Smooth muscle cell of the umbilical artery (primary cell): ENCODE results near the gene KLB. TPM values are rescaled to one million over a fixed set of nuclear protein-coding genes. Genes with fewer than 3 reads are reported as not detected.

Source experiments
- total RNA-seq: library from RNA; depleted of rRNA; stranded (reverse); fragments of >200 nt; gene quantifications from 2 replicates; pipeline ENCODE4 v1.2.3, GENCODE V29; 2014

The KLB gene
- total RNA-seq, result not detected in 2 replicates

DNA sequence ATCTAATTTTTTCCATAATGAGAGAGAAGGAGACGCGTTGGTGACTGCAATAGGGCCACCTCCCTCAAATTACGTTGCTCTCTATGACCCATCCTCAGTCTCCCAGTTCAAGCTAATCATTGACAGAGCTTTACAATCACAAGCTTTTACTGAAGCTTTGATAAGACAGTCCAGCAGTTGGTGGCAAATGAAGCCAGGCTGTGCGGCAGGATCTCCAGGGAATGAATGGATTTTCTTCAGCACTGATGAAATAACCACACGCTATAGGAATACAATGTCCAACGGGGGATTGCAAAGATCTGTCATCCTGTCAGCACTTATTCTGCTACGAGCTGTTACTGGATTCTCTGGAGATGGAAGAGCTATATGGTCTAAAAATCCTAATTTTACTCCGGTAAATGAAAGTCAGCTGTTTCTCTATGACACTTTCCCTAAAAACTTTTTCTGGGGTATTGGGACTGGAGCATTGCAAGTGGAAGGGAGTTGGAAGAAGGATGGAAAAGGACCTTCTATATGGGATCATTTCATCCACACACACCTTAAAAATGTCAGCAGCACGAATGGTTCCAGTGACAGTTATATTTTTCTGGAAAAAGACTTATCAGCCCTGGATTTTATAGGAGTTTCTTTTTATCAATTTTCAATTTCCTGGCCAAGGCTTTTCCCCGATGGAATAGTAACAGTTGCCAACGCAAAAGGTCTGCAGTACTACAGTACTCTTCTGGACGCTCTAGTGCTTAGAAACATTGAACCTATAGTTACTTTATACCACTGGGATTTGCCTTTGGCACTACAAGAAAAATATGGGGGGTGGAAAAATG lies at the start of gene KLB:
Gene KLB (plus strand): TSS at position 168 of the 821 bp plus-strand sequence. CDS start 20 bp downstream, at position 188.

DNA sequence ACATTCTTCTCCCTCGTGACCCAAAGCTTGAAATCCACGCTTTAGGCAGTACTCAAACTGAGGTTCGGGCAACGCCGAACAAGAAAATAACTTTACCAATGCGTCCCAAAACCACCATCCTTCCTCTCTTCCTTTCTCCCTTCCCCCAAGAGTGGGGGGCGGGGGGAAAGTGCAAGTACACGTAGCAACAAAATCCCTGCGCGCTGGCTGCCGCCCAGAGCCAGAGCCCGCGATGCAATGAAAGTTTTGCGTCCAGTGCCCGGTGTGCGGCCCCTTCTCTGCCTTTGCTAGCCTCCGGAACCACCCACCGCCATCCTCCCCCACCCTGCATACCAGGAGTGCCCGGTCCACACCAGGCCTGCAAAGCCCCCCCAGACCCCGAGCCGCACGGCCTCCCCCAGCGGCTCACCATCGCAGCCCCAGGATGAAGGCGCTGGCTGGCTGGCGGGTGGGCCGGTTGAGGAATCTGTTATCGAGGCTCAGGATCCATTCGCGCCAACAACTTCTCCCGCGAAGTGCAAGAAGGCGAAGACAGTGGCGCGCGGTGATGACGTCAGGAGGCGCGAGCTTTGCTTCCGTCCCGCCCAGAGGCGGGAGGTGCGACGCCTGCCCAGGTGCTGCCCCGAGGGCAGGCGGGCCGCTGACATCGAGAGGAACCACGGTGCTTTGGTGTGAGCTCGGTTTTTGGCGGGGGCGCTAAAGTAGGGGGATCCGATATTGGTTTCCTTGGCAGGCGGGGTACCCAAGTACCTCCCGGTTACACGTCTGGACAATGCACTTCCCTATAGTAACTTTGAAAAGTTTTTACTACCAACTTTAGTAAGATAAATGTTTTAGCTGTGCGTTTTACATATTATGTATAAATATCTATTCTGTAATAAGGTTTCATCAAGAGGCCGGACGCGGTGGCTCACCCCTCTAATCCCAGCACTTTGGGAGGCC lies 40.6 kb upstream of the KLB start, which contains the start of gene RFC1:
Gene RFC1 (minus strand): TSS at position 533 of the 942 bp plus-strand sequence. CDS start 121 bp downstream, at position 412.

DNA sequence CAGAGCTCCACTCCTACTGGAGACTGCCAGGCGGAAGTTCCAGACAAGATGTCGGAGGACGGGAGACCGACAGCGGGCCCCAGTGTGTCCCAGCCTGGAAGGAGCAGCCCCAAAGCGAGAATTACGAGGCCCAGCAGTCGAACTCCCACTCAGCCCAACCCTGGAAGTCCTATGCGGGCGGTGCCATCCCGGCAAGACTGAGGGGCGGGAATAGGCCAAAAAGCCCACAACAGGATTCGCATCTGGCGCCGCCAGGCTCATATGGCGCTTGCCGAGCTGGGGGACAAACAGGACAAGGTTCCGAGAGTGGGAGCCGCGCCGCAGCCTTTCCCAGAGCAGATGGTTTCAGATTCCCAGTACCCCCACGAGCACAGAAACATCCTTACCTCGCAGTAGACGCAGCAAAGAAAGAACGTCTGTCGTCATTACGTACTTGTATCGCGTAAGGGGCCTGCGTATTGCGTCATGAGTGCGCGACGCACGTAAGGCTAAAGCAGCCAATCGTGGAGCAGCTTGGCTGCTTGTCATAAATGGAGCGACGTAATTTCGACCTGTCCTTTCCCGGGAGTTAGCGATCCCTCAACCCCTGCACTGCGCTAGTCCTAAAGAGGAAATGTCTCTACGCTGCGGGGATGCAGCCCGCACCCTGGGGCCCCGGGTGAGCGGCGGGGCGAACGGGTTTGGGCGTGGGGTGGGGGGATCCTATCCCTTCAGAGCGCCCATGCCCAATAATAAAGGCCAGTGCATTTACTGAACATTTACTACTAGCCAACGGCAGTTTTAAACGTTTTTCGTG lies 52.0 kb downstream of the KLB start, which contains the start of the genes LIAS and RPL9:
Gene LIAS (plus strand): TSS at position 552 of the 796 bp plus-strand sequence. CDS start 62 bp downstream, at position 614.
Gene RPL9 (minus strand): TSS at position 418 of the 796 bp plus-strand sequence. CDS start 483 bp downstream, outside the sequence.

Other genes with a start within 250 kb of the KLB start
- gene WDR19, start 224.4 kb upstream of the KLB start, total RNA-seq, result 23.5 and 43.7 TPM in 2 replicates
- gene RFC1, start 40.6 kb upstream of the KLB start, total RNA-seq, result 41.6 and 58.8 TPM in 2 replicates
- gene RPL9, start 52.0 kb downstream of the KLB start, total RNA-seq, result 816 and 2,873 TPM in 2 replicates
- gene LIAS, start 52.1 kb downstream of the KLB start, total RNA-seq, result 5.4 and 6.2 TPM in 2 replicates
- 238 and 258 TPM in 2 replicates for gene UGDH, start 120.5 kb downstream of the KLB start, total RNA-seq
- 40.4 and 44.0 TPM in 2 replicates for gene SMIM14, start 231.9 kb downstream of the KLB start, total RNA-seq